Thymus (tissue), 11 donors: Measurements from ENCODE around the gene CCN5. TPM values are rescaled to one million over a fixed set of nuclear protein-coding genes. Genes with fewer than 3 reads are reported as not detected.

Source experiments
- DNase-seq, 9 donors: peaks; one replicate each; pipeline ENCODE4 v3.0.0-alpha.2; 2013; ENCODE audit warnings: low spot score in 9 of 9, low read depth in 6 of 9, missing footprints in 1 of 9
- H3K27ac ChIP-seq, 2 donors: one replicate each; pipeline ENCODE4 v1.5.1; 2013; ENCODE audit warnings: control low read depth in 1 of 2, low read depth in 1 of 2, low read length in 1 of 2, mild to moderate bottlenecking in 1 of 2, moderate library complexity in 1 of 2
- H3K27me3 ChIP-seq, 2 donors: one replicate each; pipeline ENCODE4 v1.5.1; 2013; ENCODE audit warnings: low read length in 1 of 2; ENCODE audit not compliant: control insufficient read depth in 2 of 2, insufficient read depth in 1 of 2
- H3K36me3 ChIP-seq, 2 donors: one replicate each; pipeline ENCODE4 v1.5.1; 2013; ENCODE audit warnings: low read length in 1 of 2, mild to moderate bottlenecking in 1 of 2, moderate library complexity in 1 of 2; ENCODE audit not compliant: control insufficient read depth in 2 of 2, insufficient read depth in 2 of 2
- H3K4me1 ChIP-seq, 2 donors: one replicate each; pipeline ENCODE4 v1.5.1; 2013; ENCODE audit warnings: low read length in 2 of 2; ENCODE audit not compliant: control insufficient read depth in 2 of 2, insufficient read depth in 2 of 2
- H3K4me3 ChIP-seq, 2 donors: one replicate each; pipeline ENCODE4 v1.5.1; 2013; ENCODE audit warnings: low read length in 2 of 2, control low read depth in 1 of 2, mild to moderate bottlenecking in 1 of 2
- H3K9me3 ChIP-seq, 2 donors: one replicate each; pipeline ENCODE4 v1.5.1; 2013; ENCODE audit warnings: low read length in 1 of 2, mild to moderate bottlenecking in 1 of 2; ENCODE audit not compliant: control insufficient read depth in 2 of 2, insufficient read depth in 1 of 2
- WGBS: extraction: QIAGEN DNeasy Blood & Tissue Kit; methylation state at CpG from one replicate; pipeline ENCODE4 v1.1.7; 2013; 5-methylcytosine and 5-hydroxymethylcytosine counted together
- polyA plus RNA-seq: library from polyadenylated mRNA; stranded (reverse); fragments of 200-250 nt; gene quantifications from one replicate; pipeline ENCODE4 v1.2.3, GENCODE V29; 2013
- total RNA-seq: library from RNA; stranded (reverse); fragments of 120-200 nt; gene quantifications from one replicate; pipeline ENCODE4 v1.2.4, GENCODE V29; 2013
- donor health status: healthy.

CCN5 gene
- total and polyA plus RNA-seq, 2 donors = 0.05 to 3.5 TPM

- WGBS = 84% methylated on average over 7 of the region's 7 CpGs
- Histone ChIP-seq H3K36me3 (no peaks in the 10 kb centered on the region), H3K27ac (no peak overlapping the region), H3K4me3 (no peak overlapping the region), H3K4me1 (peaks cover 0 to 3% of the 10 kb centered on the region in 2 donors), H3K9me3 (peaks cover 0 to 3% of the 10 kb centered on the region in 2 donors), H3K27me3 (peaks cover 3 to 23% of the 10 kb centered on the region in 2 donors)
- peak in 5 of 9 donors; percentile 31 to 75 (median 36) for DNase-seq
Observed at GRCh38 chr20:44738813-44739477, 23.8 kb downstream of the CCN5 start.

DNA sequence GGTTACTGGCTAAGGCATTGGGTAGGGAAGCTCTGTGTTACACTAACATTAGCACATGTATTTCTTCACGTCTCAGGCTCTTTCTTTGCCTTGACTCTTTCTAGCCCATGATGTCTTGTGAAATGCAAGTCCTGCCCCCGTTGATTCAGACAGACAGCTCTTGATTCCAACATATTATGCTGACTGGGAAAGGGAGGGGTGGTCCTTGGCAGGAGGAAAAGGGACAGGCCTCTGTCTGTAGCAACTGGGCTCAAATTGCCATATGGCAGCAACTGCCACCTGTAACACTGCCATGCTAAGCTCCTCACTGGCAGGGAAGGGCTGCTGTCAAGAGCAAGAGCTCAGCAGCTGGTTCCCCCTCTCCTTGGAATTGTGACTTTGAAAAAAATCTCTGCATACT, 24.8 kb downstream of the CCN5 start:
- 90% methylated on average over 2 of the region's 2 CpGs for WGBS
- Histone ChIP-seq H3K4me3 (no peak overlapping the region), H3K27ac (no peak overlapping the region), H3K27me3 (peaks cover 13 to 33% of the 10 kb centered on the region in 2 donors), H3K36me3 (no peaks in the 10 kb centered on the region), H3K4me1 (peaks cover 0 to 3% of the 10 kb centered on the region in 2 donors), H3K9me3 (peaks cover 0 to 3% of the 10 kb centered on the region in 2 donors)
- no peak for DNase-seq

GRCh38 chr20:44742304-44743079, 27.3 kb downstream of the CCN5 start:
- DNase-seq = no peak
- no peaks in the 10 kb centered on the region for H3K9me3 ChIP-seq

GRCh38 chr20:44743080-44743701, 28.0 kb downstream of the CCN5 start:
- no peak overlapping the region for H3K4me3 ChIP-seq
- DNase-seq = no peak
- 82% methylated on average over 7 of the region's 7 CpGs for WGBS

More at GRCh38 chr20:44742304-44743079, 27.3 kb downstream of the CCN5 start:
- Histone ChIP-seq H3K27me3 (peaks cover 30 to 58% of the 10 kb centered on the region in 2 donors), H3K36me3 (no peaks in the 10 kb centered on the region), H3K4me1 (no peaks in the 10 kb centered on the region), H3K27ac (no peak overlapping the region), H3K4me3 (no peak overlapping the region)
- 91% methylated on average over 14 of the region's 14 CpGs for WGBS

DNA sequence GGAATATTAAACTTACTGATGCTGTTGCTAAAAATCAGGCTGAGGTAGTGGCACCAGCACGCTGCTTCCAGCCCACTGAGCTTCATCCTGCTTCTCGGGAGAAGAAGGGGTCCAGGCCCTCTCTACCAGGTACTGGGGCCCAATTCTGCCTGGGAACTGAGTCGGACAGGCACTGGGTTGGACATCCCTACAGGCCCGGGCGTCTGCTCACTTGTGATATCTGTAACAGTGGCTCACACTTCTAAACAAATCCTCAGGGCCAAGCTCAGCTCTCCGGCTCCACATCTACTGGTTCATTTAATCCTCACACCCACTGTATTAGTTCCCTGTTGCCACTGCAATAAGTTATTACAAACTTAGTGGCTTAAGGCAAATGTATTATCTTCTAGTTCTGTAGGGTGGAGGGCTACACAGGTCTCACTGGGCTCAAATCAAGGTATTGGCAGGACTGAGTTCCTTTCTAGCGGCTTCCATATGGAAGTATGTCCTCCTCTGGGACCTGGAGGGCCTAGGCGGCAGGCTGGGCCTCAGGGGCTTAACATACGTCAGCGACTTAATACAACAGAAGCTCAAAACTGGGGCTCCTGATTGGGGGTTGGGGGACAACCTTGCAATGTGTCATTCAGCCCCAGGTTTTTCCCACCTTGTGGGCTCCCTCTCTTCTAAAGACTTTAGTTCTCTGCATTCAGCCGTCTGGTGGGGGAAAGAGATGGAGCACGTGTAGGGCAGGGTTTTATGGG, 28.9 kb downstream of the CCN5 start:
- DNase-seq = no peak
- Histone ChIP-seq H3K4me1 (no peaks in the 10 kb centered on the region), H3K4me3 (no peak overlapping the region), H3K9me3 (no peaks in the 10 kb centered on the region), H3K27me3 (peaks cover 34 to 63% of the 10 kb centered on the region in 2 donors), H3K36me3 (no peaks in the 10 kb centered on the region), H3K27ac (no peak overlapping the region)
- 97% methylated on average over 12 of the region's 12 CpGs for WGBS

More at GRCh38 chr20:44743080-44743701, 28.0 kb downstream of the CCN5 start:
- Histone ChIP-seq H3K27me3 (peaks cover 30 to 62% of the 10 kb centered on the region in 2 donors), H3K36me3 (no peaks in the 10 kb centered on the region), H3K4me1 (no peaks in the 10 kb centered on the region), H3K27ac (no peak overlapping the region), H3K9me3 (no peaks in the 10 kb centered on the region)

DNA sequence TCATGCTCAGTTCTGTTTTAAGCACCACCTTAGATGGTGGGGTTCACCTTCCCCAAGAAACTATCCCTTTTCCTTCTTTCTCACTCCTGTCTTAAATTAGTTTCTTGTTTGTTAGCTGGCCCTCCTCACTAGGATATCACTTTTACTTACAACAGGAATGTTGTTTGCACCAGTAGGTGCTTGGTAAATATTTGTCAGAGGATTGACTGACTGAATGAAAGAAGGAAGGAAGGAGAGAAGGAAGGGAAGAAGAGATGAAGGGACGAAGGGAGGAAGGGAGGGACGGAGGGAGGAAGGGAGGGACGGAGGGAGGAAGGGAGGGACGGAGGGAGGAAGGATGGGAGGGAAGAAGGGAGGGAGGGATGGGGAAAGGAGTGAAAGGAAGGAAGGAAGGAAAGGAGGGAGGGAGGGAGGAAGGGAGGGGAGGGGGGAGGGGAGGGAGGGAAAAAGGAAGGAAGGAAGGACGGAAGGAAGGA, 30.0 kb downstream of the CCN5 start:
- H3K27ac ChIP-seq = no peak overlapping the region
- DNase-seq = no peak
- H3K4me3 ChIP-seq = no peak overlapping the region
- H3K27me3 ChIP-seq = peaks cover 38 to 74% of the 10 kb centered on the region in 2 donors
- no peaks in the 10 kb centered on the region for H3K4me1 ChIP-seq
- 67% methylated on average over 5 of the region's 5 CpGs for WGBS
- no peaks in the 10 kb centered on the region for H3K36me3 ChIP-seq
- H3K9me3 ChIP-seq = no peaks in the 10 kb centered on the region

- 3% methylated on average over 81 of the region's 81 CpGs for WGBS
- Histone ChIP-seq H3K4me1 (no peaks in the 10 kb centered on the region), H3K27ac (no peak within 1 kb of the TSS), H3K27me3 (peaks cover 38 to 79% of the 10 kb centered on the region in 2 donors), H3K9me3 (no peaks in the 10 kb centered on the region), H3K4me3 (peak within 1 kb of the TSS in 1 of 2 donors; percentile 31), H3K36me3 (no peaks in the 10 kb centered on the region)
- no peak for DNase-seq
Observed at GRCh38 chr20:44745598-44746366, 30.6 kb downstream of the CCN5 start, which contains the start of gene KCNK15. Gene KCNK15, plus strand, starts transcription at chr20:44745865. Its CDS starts 46 bp downstream, at chr20:44745911.
